SK-N-SH treated with all-trans-retinoic acid at 6 μM for 48 hours (cell line): ENCODE data around the gene G3BP1.

Source experiments
- ATAC-seq: fragments of 200-7000 bp; cut with Tn5 transposase; 3 replicates; pipeline ENCODE4 v1.9.1; 2020; ENCODE audit warnings: mild to moderate bottlenecking, moderate library complexity
- BACH2 ChIP-seq: fragments of 250-450 bp; sonication (Bioruptor Pico); IDR thresholded peaks from 2 replicates; pipeline ENCODE4 v1.9.0; 2021; ENCODE audit warnings: mild to moderate bottlenecking, borderline replicate concordance
- CREB5 ChIP-seq: fragments of 250-450 bp; sonication (Bioruptor Pico); IDR thresholded peaks from 2 replicates; pipeline ENCODE4 v1.5.1; 2020; ENCODE audit warnings: low read depth, mild to moderate bottlenecking, moderate library complexity
- CSDC2 ChIP-seq: fragments of 250-450 bp; sonication (Bioruptor Pico); IDR thresholded peaks from 2 replicates; pipeline ENCODE4 v1.5.0; 2020; ENCODE audit warnings: mild to moderate bottlenecking, moderate library complexity
- ESRRG ChIP-seq: fragments of 250-450 bp; sonication (Bioruptor Pico); IDR thresholded peaks from 2 replicates; pipeline ENCODE4 v1.6.1; 2021; ENCODE audit warnings: mild to moderate bottlenecking
- GLIS3 ChIP-seq: fragments of 250-450 bp; sonication (Bioruptor Pico); IDR thresholded peaks from 2 replicates; pipeline ENCODE4 v1.5.0; 2020; ENCODE audit warnings: mild to moderate bottlenecking, moderate library complexity
- OSR1 ChIP-seq: fragments of 250-450 bp; sonication (Bioruptor Pico); IDR thresholded peaks from 2 replicates; pipeline ENCODE4 v1.8.0; 2022; ENCODE audit warnings: moderate library complexity, mild to moderate bottlenecking, inconsistent platforms
- PATZ1 ChIP-seq: fragments of 250-450 bp; sonication (Bioruptor Pico); IDR thresholded peaks from 2 replicates; pipeline ENCODE4 v1.8.0; 2020; ENCODE audit warnings: mild to moderate bottlenecking, moderate library complexity, borderline replicate concordance
- POU6F1 ChIP-seq: fragments of 250-450 bp; sonication (Bioruptor Pico); IDR thresholded peaks from 2 replicates; pipeline ENCODE4 v1.8.0; 2021; ENCODE audit warnings: low read depth, mild to moderate bottlenecking, moderate library complexity, borderline replicate concordance
- PPARA ChIP-seq: fragments of 250-450 bp; sonication (Bioruptor Pico); IDR thresholded peaks from 2 replicates; pipeline ENCODE4 v1.5.0; 2020; ENCODE audit warnings: mild to moderate bottlenecking, borderline replicate concordance
- RARB ChIP-seq: fragments of 250-450 bp; sonication (Bioruptor Pico); IDR thresholded peaks from 2 replicates; pipeline ENCODE4 v1.8.0; 2021; ENCODE audit warnings: mild to moderate bottlenecking, moderate library complexity
- SNAI2 ChIP-seq: fragments of 250-450 bp; sonication (Bioruptor Pico); IDR thresholded peaks from 2 replicates; pipeline ENCODE4 v1.5.0; 2020; ENCODE audit warnings: mild to moderate bottlenecking, moderate library complexity
- TCF4 ChIP-seq: fragments of 250-450 bp; sonication (Bioruptor Pico); IDR thresholded peaks from 2 replicates; pipeline ENCODE4 v1.8.0; 2021; ENCODE audit warnings: mild to moderate bottlenecking, moderate library complexity, borderline replicate concordance
- TOX ChIP-seq: fragments of 250-450 bp; sonication (Bioruptor Pico); IDR thresholded peaks from 2 replicates; pipeline ENCODE4 v1.8.0; 2021; ENCODE audit warnings: mild to moderate bottlenecking, moderate library complexity, borderline replicate concordance
- TSHZ2 ChIP-seq: fragments of 250-450 bp; sonication (Bioruptor Pico); IDR thresholded peaks from 2 replicates; pipeline ENCODE4 v1.5.0; 2020; ENCODE audit warnings: mild to moderate bottlenecking, moderate library complexity
- ZC3H10 ChIP-seq: fragments of 250-450 bp; sonication (Bioruptor Pico); IDR thresholded peaks from 2 replicates; pipeline ENCODE4 v1.5.1; 2021; ENCODE audit warnings: mild to moderate bottlenecking, moderate library complexity
- ZFP3 ChIP-seq: fragments of 250-450 bp; sonication (Bioruptor Pico); IDR thresholded peaks from 2 replicates; pipeline ENCODE4 v1.5.0; 2020; ENCODE audit warnings: mild to moderate bottlenecking, moderate library complexity
- ZFP30 ChIP-seq: fragments of 450-650 bp; formaldehyde crosslinking; IDR thresholded peaks from 2 replicates; pipeline ENCODE4 v1.5.0; 2022; ENCODE audit warnings: mild to moderate bottlenecking, moderate library complexity
- ZNF565 ChIP-seq: fragments of 450-650 bp; formaldehyde crosslinking; conservative IDR thresholded peaks from 2 replicates; pipeline ENCODE4 v1.5.0; 2020; ENCODE audit warnings: low read depth, mild to moderate bottlenecking, moderate library complexity
- ZNF70 ChIP-seq: fragments of 450-650 bp; formaldehyde crosslinking; IDR thresholded peaks from 2 replicates; pipeline ENCODE4 v1.5.0; 2020; ENCODE audit warnings: mild to moderate bottlenecking, moderate library complexity
- ZNF8 ChIP-seq: fragments of 450-650 bp; formaldehyde crosslinking; IDR thresholded peaks from 2 replicates; pipeline ENCODE4 v1.5.0; 2020; ENCODE audit warnings: mild to moderate bottlenecking, moderate library complexity

Gene G3BP1

GRCh38 chr5:151805414-151806223 is 33.9 kb downstream of the G3BP1 start (continued):
- TF ChIP-seq CREB5 (CRISPR knock-in tag): no peak
- TF ChIP-seq PPARA (CRISPR knock-in tag): no peak
- no peak for TF ChIP-seq ZNF565 (CRISPR knock-in tag)
- no peak for TF ChIP-seq ZC3H10 (CRISPR knock-in tag)

- no peak for TF ChIP-seq TOX (CRISPR knock-in tag)
- no peak for TF ChIP-seq POU6F1 (CRISPR knock-in tag)
- no peak for TF ChIP-seq RARB (CRISPR knock-in tag)
- no peak for TF ChIP-seq PATZ1
- TF ChIP-seq GLIS3 (CRISPR knock-in tag): no peak
- TF ChIP-seq ESRRG: no peak
- TF ChIP-seq TSHZ2 (CRISPR knock-in tag): no peak
- TF ChIP-seq CREB5 (CRISPR knock-in tag): no peak
- no peak for TF ChIP-seq ZC3H10 (CRISPR knock-in tag)
- TF ChIP-seq CSDC2 (CRISPR knock-in tag): no peak
- no peak for TF ChIP-seq ZFP30 (CRISPR knock-in tag)
- no peak for TF ChIP-seq OSR1 (CRISPR knock-in tag)
- no peak for TF ChIP-seq ZFP3
- no peak for TF ChIP-seq SNAI2
- no peak for TF ChIP-seq ZNF70 (CRISPR knock-in tag)
- no peak for TF ChIP-seq PPARA (CRISPR knock-in tag)
- TF ChIP-seq TCF4: no peak
- no peak for TF ChIP-seq BACH2 (CRISPR knock-in tag)
- no peak for TF ChIP-seq ZNF8
- TF ChIP-seq, all 23 proteins: peak for 0
- ATAC-seq: no peak
Measured at GRCh38 chr5:151808451-151809169, 36.9 kb downstream of the G3BP1 start.

GRCh38 chr5:151810449-151810848 is 38.7 kb downstream of the G3BP1 start:
- TF ChIP-seq PATZ1: no peak
- ATAC-seq: no peak
